Transverse colon (tissue), 3 donors: ENCODE data around the gene SEC24B.

Source experiments
- POLR2A ChIP-seq: fragments of 450-650 bp; IDR thresholded peaks from one replicate; pipeline ENCODE4 v1.6.1; 2016; ENCODE audit warnings: antibody characterized with exemption, mild to moderate bottlenecking, moderate library complexity
- TF ChIP-seq, protein P1 (sequence below), 5 experiments: fragments of 200-600 bp in 3 of 5; fragments of 450-650 bp in 2 of 5; sonication (generic) in 3 of 5; IDR thresholded peaks; 1 replicate in 2 of 5; 2 replicates in 3 of 5; pipeline ENCODE4 v1.5.1; 2016 to 2017; ENCODE audit warnings: antibody characterized with exemption in 5 of 5, inconsistent platforms in 3 of 5, mild to moderate bottlenecking in 2 of 5, moderate library complexity in 1 of 5

DNA sequence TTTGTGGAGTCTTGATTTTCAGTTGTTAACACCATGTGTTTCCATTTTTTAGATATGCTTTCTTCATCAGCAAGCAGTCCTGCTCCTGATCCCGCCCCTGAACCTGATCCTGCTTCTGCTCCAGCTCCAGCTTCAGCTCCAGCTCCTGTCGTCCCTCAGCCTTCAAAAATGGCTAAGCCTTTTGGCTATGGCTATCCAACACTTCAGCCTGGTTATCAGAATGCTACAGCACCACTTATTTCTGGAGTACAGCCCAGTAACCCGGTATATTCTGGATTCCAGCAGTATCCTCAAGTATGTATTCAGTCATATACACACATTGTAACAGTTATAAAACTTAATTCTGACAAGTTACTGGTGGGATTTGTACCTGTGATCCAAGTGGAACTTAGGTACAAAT, 60.9 kb downstream of the SEC24B start:
- TF ChIP-seq, protein P1, sequence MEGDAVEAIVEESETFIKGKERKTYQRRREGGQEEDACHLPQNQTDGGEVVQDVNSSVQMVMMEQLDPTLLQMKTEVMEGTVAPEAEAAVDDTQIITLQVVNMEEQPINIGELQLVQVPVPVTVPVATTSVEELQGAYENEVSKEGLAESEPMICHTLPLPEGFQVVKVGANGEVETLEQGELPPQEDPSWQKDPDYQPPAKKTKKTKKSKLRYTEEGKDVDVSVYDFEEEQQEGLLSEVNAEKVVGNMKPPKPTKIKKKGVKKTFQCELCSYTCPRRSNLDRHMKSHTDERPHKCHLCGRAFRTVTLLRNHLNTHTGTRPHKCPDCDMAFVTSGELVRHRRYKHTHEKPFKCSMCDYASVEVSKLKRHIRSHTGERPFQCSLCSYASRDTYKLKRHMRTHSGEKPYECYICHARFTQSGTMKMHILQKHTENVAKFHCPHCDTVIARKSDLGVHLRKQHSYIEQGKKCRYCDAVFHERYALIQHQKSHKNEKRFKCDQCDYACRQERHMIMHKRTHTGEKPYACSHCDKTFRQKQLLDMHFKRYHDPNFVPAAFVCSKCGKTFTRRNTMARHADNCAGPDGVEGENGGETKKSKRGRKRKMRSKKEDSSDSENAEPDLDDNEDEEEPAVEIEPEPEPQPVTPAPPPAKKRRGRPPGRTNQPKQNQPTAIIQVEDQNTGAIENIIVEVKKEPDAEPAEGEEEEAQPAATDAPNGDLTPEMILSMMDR (IDR thresholded peaks at IDR 0.05) = no peak
- TF ChIP-seq POLR2A = no peak
